ENCODE data around the gene SEPTIN12.

DNA sequence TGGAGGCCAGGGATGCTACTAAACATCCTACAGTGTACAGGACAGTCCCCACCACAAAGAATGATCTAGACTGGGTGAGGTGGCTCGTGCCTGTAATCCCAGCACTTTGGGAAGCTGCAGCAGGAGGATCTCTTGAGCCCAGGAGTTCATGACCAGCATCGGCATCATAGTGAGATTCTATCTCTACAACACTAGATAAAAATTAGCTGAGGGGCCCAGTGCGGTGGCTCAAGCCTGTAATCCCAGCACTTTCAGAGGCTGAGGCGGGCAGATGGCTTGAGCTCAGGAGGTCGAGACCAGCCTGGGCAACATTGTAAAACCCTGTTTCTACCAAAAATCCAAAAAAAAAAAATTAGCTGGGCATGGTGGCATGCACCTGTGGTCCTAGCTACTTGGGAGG lies 15.8 kb downstream of the SEPTIN12 start:
- TF ChIP-seq, protein P1, sequence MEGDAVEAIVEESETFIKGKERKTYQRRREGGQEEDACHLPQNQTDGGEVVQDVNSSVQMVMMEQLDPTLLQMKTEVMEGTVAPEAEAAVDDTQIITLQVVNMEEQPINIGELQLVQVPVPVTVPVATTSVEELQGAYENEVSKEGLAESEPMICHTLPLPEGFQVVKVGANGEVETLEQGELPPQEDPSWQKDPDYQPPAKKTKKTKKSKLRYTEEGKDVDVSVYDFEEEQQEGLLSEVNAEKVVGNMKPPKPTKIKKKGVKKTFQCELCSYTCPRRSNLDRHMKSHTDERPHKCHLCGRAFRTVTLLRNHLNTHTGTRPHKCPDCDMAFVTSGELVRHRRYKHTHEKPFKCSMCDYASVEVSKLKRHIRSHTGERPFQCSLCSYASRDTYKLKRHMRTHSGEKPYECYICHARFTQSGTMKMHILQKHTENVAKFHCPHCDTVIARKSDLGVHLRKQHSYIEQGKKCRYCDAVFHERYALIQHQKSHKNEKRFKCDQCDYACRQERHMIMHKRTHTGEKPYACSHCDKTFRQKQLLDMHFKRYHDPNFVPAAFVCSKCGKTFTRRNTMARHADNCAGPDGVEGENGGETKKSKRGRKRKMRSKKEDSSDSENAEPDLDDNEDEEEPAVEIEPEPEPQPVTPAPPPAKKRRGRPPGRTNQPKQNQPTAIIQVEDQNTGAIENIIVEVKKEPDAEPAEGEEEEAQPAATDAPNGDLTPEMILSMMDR (conservative IDR thresholded peaks at IDR 0.05; ENCODE audit: low read depth in 2 of 2): no peak
- TF ChIP-seq, protein P2, sequence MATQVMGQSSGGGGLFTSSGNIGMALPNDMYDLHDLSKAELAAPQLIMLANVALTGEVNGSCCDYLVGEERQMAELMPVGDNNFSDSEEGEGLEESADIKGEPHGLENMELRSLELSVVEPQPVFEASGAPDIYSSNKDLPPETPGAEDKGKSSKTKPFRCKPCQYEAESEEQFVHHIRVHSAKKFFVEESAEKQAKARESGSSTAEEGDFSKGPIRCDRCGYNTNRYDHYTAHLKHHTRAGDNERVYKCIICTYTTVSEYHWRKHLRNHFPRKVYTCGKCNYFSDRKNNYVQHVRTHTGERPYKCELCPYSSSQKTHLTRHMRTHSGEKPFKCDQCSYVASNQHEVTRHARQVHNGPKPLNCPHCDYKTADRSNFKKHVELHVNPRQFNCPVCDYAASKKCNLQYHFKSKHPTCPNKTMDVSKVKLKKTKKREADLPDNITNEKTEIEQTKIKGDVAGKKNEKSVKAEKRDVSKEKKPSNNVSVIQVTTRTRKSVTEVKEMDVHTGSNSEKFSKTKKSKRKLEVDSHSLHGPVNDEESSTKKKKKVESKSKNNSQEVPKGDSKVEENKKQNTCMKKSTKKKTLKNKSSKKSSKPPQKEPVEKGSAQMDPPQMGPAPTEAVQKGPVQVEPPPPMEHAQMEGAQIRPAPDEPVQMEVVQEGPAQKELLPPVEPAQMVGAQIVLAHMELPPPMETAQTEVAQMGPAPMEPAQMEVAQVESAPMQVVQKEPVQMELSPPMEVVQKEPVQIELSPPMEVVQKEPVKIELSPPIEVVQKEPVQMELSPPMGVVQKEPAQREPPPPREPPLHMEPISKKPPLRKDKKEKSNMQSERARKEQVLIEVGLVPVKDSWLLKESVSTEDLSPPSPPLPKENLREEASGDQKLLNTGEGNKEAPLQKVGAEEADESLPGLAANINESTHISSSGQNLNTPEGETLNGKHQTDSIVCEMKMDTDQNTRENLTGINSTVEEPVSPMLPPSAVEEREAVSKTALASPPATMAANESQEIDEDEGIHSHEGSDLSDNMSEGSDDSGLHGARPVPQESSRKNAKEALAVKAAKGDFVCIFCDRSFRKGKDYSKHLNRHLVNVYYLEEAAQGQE (IDR thresholded peaks at IDR 0.05; ENCODE audit: unreplicated experiment): no peak
- no peak for TF ChIP-seq EZH2phosphoT487 (IDR thresholded peaks at IDR 0.05; ENCODE audit: unreplicated experiment)
